NAMALWA (cell line): ENCODE measurements around the gene DAB2IP.
A peak's percentile ranks its signal among the peaks of the same experiment; 100 is the strongest.

Experiments used
- DNase-seq: peaks from one replicate; pipeline ENCODE4 v3.0.0-alpha.2; 2015; ENCODE audit warnings: low spot score

Gene DAB2IP

GRCh38 chr9:121645003-121645402 is 6.4 kb upstream of the DAB2IP start:
- DNase-seq: peak; percentile 47

GRCh38 chr9:121645853-121646807 is 5.3 kb upstream of the DAB2IP start:
- peak; percentile 34 for DNase-seq

- no peak for DNase-seq
Observed at GRCh38 chr9:121646992-121647391, 4.4 kb upstream of the DAB2IP start.

GRCh38 chr9:121648172-121648571 is 3.3 kb upstream of the DAB2IP start:
- DNase-seq: no peak

GRCh38 chr9:121648799-121649198 is 2.6 kb upstream of the DAB2IP start:
- DNase-seq: no peak

GRCh38 chr9:121649476-121650216 is 1.8 kb upstream of the DAB2IP start:
- no peak for DNase-seq

GRCh38 chr9:121650217-121651007 is 1.0 kb upstream of the DAB2IP start:
- DNase-seq: peak; percentile 41

GRCh38 chr9:121651008-121651294 is 483 bp upstream of the DAB2IP start:
- DNase-seq: no peak

GRCh38 chr9:121652021-121652837 is 795 bp downstream of the DAB2IP start:
- DNase-seq: no peak

- no peak for DNase-seq
Observed at GRCh38 chr9:121652838-121653231, 1.4 kb downstream of the DAB2IP start.

GRCh38 chr9:121654499-121655140 is 3.2 kb downstream of the DAB2IP start:
- no peak for DNase-seq

GRCh38 chr9:121655231-121655755 is 3.9 kb downstream of the DAB2IP start:
- no peak for DNase-seq

- DNase-seq: no peak
Observed at GRCh38 chr9:121656941-121657470, 5.6 kb downstream of the DAB2IP start.

- DNase-seq: no peak
Observed at GRCh38 chr9:121658166-121658565, 6.7 kb downstream of the DAB2IP start.

GRCh38 chr9:121658591-121658990 is 7.2 kb downstream of the DAB2IP start:
- DNase-seq: no peak

- no peak for DNase-seq
Observed at GRCh38 chr9:121660367-121660766, 8.9 kb downstream of the DAB2IP start.

- no peak for DNase-seq
Observed at GRCh38 chr9:121660876-121661275, 9.4 kb downstream of the DAB2IP start.

GRCh38 chr9:121661328-121661727 is 9.9 kb downstream of the DAB2IP start:
- no peak for DNase-seq

- no peak for DNase-seq
Observed at GRCh38 chr9:121662359-121662758, 10.9 kb downstream of the DAB2IP start.

GRCh38 chr9:121662891-121663580 is 11.6 kb downstream of the DAB2IP start:
- no peak for DNase-seq
